A549 treated with DMSO at 1 μM for 4 hours (cell line): ENCODE results near the gene CD52. TPM values are rescaled to one million over a fixed set of nuclear protein-coding genes. Genes with fewer than 3 reads are reported as not detected.

Source experiments
- total RNA-seq: library from RNA; stranded (reverse); fragments of 200-300 nt; extraction: Qiagen RNA extraction; gene quantifications from 5 replicates; pipeline ENCODE4 v1.2.3, GENCODE V29; 2022; ENCODE audit warnings: low read depth

CD52 gene
- total RNA-seq = not detected in 5 replicates

GRCh38 chr1:26317612-26318337, at the start of gene CD52:
TSS of gene CD52 (plus strand) at chr1:26317958. CDS start at chr1:26318018, 60 bp downstream.

GRCh38 chr1:26279456-26280332, 38.1 kb upstream of the CD52 start, which contains the start of gene SH3BGRL3:
TSS of gene SH3BGRL3 (plus strand) at chr1:26280086. CDS start at chr1:26280156, 70 bp downstream.

GRCh38 chr1:26306290-26307229, 11.2 kb upstream of the CD52 start, which contains the start of gene UBXN11:
TSS of gene UBXN11 (minus strand) at chr1:26306636. CDS start at chr1:26302883, 3,753 bp downstream.

DNA sequence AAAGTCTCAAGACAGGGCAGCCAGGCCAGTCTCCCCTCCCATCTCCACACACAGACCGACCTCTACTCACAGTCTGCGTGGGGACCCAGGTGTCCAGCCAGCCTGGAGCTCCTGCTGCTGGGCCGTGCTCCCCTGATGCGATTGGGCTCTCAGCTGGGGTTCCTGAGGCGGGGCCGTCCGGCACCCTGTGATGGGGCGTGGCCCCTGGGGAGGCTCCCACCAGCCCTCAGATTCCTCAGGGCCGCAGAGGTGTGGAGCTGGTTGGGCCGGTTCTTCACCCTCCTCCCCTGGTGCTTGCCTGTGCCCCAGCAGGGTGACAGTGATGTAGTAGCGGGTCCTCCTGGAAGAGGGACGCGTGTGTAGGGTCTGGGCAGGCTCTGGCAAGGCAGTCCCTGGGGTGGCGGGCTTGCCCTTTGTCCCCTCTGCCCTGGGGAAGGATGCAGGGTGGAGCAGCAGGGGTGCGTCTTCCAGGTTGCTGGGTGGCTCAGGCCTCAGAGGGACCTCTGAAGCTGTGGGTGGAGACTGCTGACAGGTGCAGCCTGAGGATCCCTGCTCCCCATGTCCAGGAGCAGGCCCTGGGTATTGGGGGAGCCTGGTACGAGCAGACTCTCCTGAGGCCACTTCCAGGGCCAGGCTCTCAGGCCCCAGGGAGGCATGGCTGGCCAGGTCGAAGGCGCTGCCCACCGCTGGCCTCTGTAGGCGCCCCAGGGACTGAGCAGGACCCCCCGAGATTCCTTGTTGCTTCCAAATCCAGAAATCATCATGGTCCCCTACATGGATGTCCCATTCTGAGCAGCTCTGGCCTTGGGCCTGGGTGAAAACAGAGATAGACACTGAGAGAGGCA, 36.4 kb downstream of the CD52 start, which contains the start of gene CRYBG2:
Gene CRYBG2 (minus strand): TSS at position 155 of the 845 bp plus-strand sequence. CDS start 7,473 bp downstream, outside the sequence.

Other genes with a start within 250 kb of the CD52 start
- 1.6 to 2.3 TPM (median 2.1 TPM) in 5 replicates for gene PDIK1L, start 206.1 kb upstream of the CD52 start, total RNA-seq
- 0.03 to 0.07 TPM (median 0.04 TPM) in 3 of 5 replicates, not detected in the others for gene FAM110D, start 158.9 kb upstream of the CD52 start, total RNA-seq
- gene C1orf232, start 149.0 kb upstream of the CD52 start, total RNA-seq = not detected in 5 replicates
- 53.8 to 74.4 TPM (median 60.3 TPM) in 5 replicates for gene ZNF593, start 148.1 kb upstream of the CD52 start, total RNA-seq
- gene ZNF593OS, start 146.1 kb upstream of the CD52 start, total RNA-seq = 0.07 to 0.78 TPM (median 0.21 TPM) in 4 of 5 replicates, not detected in the other
- gene CNKSR1, start 140.5 kb upstream of the CD52 start, total RNA-seq = 0.21 to 0.76 TPM (median 0.29 TPM) in 5 replicates
- gene CATSPER4, start 127.4 kb upstream of the CD52 start, total RNA-seq = not detected in 5 replicates
- 13.6 to 15.5 TPM (median 15.2 TPM) in 5 replicates for gene CEP85, start 83.8 kb upstream of the CD52 start, total RNA-seq
- 113 to 158 TPM (median 154 TPM) in 5 replicates for gene SH3BGRL3, start 37.9 kb upstream of the CD52 start, total RNA-seq
- gene UBXN11, start 11.3 kb upstream of the CD52 start, total RNA-seq = 12.5 to 18.4 TPM (median 15.7 TPM) in 5 replicates
- gene CRYBG2, start 36.2 kb downstream of the CD52 start, total RNA-seq = 1.5 to 2.3 TPM (median 1.7 TPM) in 5 replicates
- not detected in 5 replicates for gene ZNF683, start 54.8 kb downstream of the CD52 start, total RNA-seq
- gene LIN28A, start 92.9 kb downstream of the CD52 start, total RNA-seq = not detected in 5 replicates
- gene DHDDS, start 114.4 kb downstream of the CD52 start, total RNA-seq = 20.8 to 29.8 TPM (median 22.5 TPM) in 5 replicates
- gene HMGN2, start 154.5 kb downstream of the CD52 start, total RNA-seq = 350 to 426 TPM (median 363 TPM) in 5 replicates
- 13.4 to 18.2 TPM (median 16.6 TPM) in 5 replicates for gene RPS6KA1, start 211.8 kb downstream of the CD52 start, total RNA-seq